HG02588 (cell line): ENCODE measurements around the gene SH3PXD2A.

Experiments
- ATAC-seq: cut with Tn5 transposase; IDR thresholded peaks from one replicate; pipeline ENCODE4 v1.9.1; 2021; ENCODE audit warnings: mild to moderate bottlenecking, moderate library complexity; ENCODE audit not compliant: unreplicated experiment

The SH3PXD2A gene

DNA sequence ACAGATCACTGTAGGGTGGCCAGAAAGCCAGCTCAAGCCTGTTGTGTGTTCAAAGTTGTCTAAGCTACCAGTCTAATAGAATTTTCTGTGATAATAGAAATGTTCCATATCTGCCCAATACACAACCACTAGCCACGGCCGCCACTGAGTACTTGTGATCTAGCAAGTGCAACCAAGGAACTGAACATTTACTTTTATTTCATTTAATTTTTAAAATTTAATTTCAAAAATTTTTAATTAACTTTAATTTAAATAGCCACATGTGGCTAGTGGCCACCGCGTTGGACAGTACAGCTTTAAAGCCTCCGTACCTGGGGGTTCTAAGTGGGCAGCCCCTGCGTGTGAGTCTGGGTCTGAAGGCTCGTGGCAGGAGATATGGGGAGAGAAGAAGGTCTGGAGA is 60.4 kb downstream of the SH3PXD2A start:
- no peak for ATAC-seq

DNA sequence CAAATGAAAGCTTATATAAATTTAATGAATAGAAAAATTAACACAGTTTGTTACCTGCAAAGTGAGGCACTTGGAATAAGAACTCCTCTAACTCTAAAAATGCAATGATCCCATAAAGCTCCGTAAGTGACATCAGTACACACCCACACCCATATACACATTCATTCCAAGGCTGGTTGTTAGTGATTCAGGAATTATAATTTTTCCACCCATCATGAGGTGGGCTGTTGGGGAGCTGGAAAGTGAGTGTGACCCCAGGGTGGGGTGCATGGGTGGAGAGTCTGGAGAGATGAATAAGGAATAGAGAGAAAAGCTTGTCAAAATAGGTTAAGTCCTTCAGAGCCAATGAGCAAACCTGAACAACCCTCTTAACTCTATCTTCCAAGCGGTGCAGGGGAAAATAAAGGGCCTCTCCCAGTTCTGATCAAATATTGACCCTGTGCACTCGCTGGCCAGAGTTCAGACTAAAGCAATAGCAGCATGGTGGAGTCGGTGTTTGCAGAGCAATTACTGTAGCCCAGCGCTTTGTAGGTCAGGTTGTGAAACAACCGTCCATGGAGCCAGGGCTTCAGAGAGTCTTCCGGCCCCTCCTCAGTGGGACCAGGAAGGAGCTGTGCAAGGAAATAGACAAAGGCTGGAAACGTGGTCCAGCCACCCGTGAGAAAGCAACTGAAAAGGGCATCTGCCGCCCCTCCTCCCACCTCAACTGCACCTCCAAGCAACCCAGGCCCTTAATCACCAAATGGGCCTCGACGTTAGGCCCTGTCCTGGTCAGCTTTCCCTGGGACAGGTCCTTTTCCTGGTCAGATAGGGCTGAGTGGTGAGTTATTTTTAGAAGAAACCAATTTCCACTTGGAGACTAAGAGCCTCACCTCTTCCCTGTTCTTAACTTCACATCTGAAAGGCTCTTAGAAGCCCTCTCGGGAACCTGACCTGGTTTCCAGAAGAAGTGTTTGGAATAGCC is 61.2 kb downstream of the SH3PXD2A start:
- no peak for ATAC-seq

DNA sequence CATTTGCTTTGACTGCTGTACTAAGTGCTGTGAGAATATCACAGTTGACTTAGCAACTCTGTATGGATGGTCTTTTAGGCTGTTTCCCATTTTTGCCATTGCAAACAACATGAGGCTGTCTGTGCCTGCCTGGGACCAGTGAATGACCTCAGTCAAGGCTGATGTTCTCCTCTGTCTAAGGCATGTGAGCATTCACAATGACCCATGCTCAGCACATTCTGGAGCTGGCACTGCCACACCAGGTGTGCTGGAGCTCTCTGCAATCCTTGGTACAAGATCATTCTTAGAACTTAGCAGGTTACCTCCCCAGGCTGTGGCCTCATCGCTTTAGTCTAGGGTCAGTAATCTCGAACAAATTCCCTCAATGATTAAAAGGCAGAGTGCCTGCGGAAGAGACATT is 61.9 kb downstream of the SH3PXD2A start:
- ATAC-seq: no peak

DNA sequence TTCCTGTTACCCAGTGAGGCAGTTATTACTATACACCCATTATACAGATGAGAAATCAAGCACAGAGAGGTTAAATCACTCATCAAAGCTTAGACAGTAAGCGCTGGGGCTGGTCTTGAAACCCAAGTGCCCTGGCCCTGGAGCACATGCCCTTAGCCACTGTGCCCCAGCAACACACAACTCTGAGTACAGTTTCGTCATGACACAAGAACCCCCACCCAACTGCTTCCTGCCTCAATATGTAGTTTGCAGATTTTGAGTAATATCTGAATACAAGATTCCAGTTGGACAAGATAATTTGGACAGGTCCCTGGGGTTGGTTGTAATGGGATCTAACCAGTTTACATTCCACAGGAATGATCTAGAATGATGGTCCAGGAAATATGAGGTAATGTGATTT is 62.8 kb downstream of the SH3PXD2A start:
- no peak for ATAC-seq

DNA sequence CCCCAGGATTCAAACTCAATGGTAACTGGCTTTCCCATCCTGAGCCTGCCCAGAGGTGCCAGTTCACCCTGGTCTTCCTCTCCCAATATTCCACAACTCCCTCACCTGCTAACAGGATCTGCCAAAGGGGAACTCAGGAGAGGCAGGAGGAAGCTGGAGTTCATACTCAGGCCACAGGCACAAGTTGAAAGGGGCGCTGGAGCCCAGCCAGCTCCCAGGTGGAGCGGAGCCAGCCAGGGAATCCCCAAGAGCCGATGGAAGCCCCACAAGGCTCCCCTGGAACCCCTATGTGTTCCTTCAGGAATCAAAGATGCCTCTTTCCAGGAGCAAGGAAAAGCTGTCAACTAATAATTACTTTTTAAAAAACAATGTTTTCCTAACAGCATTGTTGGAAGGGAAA is 63.5 kb downstream of the SH3PXD2A start:
- ATAC-seq: no peak

DNA sequence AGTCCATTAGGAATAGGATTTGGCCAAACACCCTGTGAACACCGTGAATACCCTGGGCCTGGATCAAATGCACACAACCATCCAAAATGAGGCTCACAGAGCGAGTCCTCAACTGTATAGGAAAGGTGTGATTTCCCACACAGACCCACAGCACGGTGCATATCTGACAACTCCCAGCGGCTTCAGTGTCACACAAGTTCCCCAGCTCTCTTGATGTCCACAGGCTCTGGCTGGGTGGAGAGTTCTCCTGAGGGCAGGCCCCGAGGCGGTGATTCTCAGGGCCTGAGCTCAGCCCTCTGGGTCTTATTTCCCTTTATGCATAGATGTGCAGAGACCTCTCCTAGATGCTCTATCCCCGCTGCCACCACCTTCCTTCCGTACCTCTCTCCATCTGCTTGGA is 64.1 kb downstream of the SH3PXD2A start:
- no peak for ATAC-seq

DNA sequence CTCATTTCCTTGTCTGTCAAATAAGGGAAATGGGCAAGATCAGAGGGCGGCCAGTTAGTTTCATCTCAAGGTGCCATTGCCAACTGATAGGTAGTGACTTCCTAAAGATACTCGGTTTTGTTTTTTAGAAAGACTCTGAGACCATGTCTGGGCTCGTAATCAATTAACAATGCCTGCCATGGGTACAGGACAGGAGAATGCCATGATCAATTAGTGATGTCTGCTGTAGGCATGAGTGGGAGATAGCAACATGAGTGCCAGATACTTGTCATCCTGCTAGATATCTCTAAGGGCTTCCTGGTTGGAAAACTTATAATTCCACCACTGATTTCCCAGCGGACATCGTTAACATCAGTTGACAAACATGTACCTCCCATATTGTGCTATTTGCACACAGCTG is 64.8 kb downstream of the SH3PXD2A start:
- no peak for ATAC-seq

DNA sequence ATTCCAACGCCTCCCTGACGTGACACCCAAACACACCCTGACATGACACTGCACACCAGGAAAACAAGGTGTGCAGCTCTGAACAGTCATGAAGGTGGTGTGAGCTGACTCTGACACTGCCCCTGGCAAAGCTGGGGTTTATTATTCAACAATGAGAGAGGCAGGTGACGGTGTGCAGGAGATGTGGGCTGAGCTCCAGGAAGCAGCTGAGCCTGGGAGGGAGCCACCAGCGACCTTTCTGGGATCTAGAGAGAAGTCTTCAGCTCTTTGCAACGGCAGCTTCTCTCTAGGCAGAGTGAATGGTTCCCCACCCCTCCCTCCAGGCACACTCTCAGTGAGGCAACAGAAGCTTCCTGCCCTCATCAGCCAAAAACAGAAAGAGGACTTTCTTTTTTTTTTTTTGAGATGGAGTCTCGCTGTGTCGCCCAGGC is 65.6 kb downstream of the SH3PXD2A start:
- ATAC-seq: no peak

DNA sequence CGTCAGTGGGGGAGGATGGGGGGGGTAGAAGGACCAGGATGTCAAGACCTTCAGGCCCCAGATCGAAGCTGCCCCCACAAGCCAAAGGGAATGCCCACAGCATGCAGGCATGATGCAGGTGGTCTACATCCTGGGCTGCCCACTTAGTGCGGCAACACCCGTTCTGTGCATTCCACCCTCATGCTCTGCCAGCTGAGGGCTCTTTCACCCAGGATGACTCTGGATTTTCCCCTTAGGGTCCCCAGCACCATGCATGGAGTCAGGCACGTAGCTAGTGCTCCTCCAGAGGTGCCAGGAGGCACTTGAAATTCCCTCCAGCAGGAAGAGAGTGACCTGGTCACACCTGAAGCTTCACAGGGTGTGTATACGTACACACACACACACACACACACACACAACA is 66.2 kb downstream of the SH3PXD2A start:
- no peak for ATAC-seq

DNA sequence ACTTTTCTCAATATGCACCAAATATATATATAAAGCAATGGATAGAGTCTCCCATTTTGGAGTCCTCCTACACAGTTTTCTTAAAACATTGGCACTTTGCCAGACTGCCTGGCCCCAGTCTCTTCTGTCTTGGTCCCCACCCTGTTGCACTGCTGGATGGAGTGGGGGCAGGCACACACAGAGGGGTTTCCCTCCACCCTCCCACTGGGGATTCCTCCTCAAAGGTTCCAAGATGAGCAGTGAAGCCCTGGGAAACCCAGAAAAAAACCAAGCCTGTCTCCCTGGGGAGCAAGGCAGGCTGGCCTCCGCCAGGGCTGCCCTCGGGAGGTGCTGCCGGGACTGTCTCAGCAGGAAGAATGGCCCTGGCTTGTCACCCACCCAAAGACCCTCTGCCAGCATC is 68.0 kb downstream of the SH3PXD2A start:
- no peak for ATAC-seq

DNA sequence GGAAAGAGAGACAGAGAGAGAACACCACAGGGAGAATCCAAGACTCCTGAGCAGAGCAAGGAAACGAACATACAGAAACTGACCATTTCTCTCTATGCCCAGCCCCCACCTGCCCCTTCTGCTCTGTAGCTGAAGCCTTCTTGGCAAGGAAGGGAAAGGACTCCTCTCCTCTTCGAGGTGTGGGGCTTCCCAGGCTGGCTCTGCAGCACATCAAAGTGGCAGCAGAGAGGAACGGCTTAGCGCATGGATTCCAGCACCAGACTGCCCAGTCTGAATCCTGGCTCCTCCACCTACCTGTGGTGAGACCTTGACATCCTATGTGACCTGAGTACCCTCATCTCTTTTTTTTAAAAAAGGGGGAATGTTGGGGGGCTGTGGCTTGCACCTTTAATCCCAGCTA is 69.4 kb downstream of the SH3PXD2A start:
- ATAC-seq: no peak

DNA sequence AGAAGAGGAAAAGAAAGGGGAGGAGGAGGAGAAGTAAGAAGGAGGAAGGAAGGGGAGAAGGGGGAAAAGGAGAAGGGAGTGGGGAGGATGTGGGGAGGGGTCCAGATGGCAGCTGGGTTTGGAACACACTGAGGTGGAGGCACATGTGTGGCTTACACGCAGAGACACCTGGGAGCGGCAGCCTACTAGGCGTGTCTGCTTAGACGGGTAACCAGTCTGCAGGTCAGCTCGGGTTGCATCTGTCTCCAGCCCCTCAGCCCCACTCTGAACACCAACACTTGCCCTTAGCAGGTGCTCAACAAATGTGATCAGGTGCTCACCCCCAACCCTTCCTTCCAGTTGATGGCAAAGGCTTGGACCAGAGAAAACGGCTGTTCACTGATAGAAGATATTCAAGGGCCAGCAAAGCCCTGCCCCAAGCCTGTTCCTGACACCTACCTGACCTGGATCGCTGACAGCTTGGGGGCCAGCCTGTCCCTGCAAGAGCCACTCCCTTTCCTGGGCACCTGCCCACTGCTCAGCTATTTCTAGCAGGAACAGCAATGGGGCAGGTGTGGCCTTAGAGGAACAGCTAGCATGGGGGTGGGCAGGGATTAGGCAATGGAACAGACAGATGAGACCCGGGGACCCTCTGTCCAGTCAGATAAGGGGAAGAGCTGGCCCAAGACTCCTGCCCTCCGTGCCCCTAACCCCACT is 70.5 kb downstream of the SH3PXD2A start:
- no peak for ATAC-seq

DNA sequence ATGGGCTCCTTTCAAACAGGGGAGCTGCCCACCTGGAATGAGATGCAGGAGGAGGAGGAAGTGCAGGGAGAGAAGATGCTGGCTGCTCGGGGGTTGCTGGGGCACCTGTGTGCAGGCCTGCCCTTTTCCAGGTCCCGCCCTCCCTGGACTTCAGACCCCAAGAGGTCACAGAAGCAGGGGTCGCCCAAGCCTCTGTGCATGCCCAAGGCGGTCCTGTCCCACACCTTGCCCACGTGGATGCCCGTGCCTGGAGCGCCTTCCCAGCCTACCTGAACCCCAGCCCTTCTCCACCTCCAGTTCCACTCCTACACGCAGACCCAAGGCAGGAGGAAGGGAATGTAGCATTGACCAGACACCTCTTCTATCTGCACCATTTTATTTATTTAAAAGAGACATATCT is 71.3 kb downstream of the SH3PXD2A start:
- no peak for ATAC-seq

DNA sequence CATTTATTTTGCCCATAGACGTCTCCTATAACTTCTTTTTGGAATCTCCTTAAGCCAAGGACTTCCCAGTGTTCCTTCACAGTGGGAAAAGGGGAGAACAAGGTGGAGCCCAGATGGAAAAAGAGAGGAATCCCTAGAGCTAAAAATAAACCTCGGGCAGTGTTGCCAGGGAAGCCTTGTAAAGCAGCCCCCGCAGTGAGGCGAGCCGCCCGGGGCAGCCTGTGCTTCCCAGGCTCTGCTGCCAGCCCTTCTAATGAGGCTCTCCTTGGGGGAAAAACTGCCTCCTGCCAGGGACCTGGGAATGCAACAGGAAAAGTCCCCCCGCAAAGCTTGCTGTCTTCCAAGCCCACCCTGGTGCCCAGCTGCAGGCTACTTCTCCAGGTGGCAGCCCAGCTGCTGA is 71.7 kb downstream of the SH3PXD2A start:
- no peak for ATAC-seq

DNA sequence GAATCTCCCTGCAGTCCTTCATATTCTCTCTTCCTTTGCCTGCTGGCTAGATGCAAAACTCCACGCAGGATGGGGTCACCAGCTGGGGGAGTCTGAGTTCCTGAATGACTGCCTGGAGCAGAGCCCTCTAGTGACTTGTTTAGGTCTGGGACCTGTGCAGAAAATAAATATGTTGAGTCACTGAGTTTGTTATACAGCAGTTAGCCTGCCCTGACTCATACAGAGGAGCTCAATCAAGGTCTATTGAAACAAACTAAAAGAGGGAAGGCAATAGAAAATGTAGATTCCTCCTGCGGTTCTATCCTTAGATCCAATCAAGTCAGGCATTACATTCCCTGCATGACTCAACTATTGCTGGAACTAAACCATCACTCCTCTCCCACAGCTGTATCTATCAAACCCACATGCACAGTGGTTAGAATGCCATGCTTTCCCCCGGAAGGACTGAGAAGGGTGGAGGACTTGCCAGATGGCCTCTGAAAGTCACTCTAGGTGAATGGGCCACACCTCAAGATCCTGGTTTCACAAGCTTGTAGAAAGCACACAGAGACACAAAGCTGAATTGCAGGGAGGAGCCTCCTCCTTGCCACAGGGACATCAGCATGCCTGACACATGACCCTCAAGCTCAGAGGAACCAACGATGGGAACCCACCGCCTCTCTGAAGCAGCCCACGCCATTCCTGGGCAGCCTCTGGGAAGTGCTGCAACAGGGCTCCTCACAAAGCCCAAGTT is 73.9 kb downstream of the SH3PXD2A start:
- ATAC-seq: no peak

DNA sequence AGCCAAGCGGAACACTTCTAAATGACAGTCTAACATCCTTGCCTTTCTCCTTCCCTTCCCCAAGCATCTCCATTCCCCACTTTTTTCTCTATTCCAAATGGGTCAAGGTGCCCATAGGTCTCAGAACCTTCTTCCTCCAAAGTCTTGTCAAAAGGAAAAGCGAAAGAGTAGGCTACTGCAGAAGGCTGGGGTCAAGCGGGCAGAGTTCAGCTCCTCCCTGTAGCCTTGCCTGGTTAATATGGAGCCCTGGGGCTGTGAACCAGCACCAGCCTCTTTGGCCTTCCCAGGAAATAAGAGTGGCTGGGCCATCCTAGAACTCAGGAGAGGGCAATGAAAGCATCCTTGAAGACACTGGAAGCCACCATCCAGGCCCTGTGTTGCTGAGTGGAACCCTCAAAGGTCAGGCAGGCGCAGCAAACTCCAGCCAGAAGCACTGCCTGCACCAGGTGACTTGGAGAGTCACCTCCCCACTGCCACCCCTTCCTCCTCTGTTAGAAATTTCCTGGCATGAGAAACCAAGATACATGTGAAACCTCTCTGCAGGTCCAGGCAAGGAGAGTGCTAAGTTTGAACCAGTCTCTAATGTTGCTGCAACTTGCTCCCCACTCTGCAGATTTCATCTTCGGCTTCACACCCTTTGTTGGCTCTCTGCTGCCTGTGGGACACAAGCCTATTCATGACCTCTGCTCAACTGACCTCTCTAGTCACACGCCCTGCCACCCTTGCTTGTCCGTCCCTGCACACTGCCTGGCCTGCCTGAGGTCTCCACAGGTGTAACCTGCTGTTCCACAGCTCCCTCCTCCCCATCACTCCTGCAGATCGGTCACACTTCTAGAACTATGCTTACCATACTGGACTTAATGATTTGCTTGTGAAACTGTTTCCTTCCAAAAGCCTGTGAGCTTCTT is 74.9 kb downstream of the SH3PXD2A start:
- no peak for ATAC-seq

DNA sequence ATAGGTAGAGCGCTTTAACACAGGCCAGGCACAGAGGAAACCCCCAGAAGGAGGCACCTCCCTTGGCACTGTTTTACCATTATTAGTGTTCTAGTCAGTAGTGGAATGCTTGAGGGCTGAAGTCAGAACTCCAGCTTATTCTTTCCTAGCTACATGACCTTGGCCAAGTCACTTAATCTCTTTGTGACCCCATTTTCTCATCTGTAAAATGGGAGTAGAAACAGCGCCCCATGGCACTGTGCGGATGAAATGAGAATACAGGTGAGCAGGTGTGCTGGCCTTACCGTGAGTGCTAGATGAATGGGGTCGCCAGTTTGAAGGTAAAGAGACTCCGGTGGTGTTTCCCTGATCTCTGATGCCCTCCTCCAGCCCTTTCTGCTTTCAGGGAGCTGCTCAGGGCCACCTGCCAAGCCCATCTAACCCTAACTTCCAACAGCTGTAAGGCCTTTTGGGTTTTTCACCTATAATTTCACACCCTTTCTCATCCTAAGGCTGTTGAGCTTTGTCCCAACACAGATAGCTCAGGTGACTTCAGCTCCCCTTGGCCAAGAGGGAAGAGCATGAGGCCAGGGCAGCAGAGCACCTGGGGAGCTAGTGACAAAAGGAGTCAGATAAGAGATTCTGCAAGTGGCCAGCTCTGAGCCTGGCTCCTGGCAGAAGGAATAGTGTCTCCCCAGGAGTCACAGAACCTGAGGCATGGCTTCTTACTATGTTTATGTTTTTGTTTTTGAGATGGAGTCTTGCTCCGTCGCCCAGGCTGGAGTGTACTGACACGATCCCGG is 76.8 kb downstream of the SH3PXD2A start:
- ATAC-seq: no peak

DNA sequence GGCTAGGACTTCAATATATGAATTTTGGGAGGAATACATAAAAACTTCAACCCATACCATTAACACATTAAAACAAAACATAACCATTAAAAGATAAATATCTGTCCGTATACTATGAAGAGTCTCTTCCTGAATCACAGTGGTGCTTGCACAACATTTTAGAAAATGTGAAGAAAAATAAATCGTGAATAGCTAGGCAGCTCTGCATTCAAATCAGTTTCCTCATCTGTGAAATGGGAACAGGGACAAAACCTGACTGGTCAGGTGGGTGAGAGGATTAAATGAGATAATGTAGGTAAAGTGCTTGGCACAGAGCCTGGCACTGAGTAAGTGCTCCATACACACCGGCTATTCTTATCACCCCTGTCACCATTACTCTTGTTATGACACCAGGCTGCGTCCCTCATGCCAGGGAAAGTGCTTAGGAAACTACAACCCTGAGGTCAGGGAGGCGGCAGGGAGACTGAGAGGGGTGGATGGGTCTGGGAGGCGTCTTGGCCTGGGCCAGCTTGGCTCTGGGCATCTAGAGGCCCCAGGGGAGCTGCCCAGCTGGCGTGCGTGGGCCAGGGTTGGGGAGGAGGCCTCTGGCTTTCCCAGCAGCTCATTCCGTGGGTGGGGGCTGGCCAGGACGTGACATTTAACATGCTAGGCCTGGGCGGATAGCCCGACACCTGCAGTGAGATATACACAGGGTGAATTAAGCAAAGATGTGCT is 78.3 kb downstream of the SH3PXD2A start:
- ATAC-seq: peak; percentile 42

DNA sequence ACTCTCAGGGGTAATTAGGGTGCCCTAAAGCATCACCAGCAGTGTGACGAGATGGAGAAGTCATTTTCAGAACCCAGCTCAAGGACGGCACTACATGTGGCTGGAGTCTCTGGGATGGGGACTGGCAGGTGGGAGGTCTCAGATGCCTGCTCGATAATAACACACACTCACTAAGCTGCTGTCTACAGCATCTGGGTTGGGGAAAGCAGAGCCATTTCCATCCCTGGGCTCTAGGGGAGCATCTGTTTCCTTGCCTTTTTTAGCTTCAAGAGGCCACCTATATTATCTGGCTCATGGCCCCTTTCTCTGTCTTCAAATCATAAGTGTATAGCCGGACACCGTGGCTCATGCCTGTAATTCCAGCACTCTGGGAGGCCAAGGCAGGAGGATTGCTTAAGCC is 79.6 kb downstream of the SH3PXD2A start:
- ATAC-seq: no peak
